Measurements from ENCODE around the gene LILRA1.
"Not testable (repeated sequence)": the region's sequence is repeated elsewhere in the genome, so short reads cannot be mapped to it uniquely, and the experiment has no call there.

The LILRA1 gene

GRCh38 chr19:54578268-54578667 lies 15.2 kb upstream of the LILRA1 start:
- not testable (repeated sequence) for H3K18ac ChIP-seq (ENCODE audit: low read length)

GRCh38 chr19:54586397-54586796 lies 7.0 kb upstream of the LILRA1 start:
- Histone ChIP-seq H3K4ac (ENCODE audit: low read depth, low read length) (no peak overlapping the region), H2AK5ac (ENCODE audit: low read length) (no peak overlapping the region), H4K8ac (ENCODE audit: low read depth, low read length) (no peak overlapping the region), H3K23ac (ENCODE audit: low read length) (no peak overlapping the region), H3K27me3 (ENCODE audit: insufficient read depth, low read length, poor library complexity) (no peaks in the 10 kb centered on the region), H3K9ac (ENCODE audit: low read length) (no peak overlapping the region), H3K4me2 (ENCODE audit: low read length) (no peak overlapping the region), H3K27ac (ENCODE audit: low read depth, low read length) (no peak overlapping the region), H3K4me1 (ENCODE audit: control insufficient read depth, low read depth, low read length) (no peaks in the 10 kb centered on the region), H2BK15ac (replicated peaks; ENCODE audit: low read depth) (no peak overlapping the region), H3K36me3 (ENCODE audit: control insufficient read depth, insufficient read depth, low read length) (no peaks in the 10 kb centered on the region), H3K4me3 (ENCODE audit: low read length) (no peak overlapping the region), H2BK120ac (ENCODE audit: low read depth, low read length) (no peak overlapping the region), H2BK5ac (ENCODE audit: low read length) (no peak overlapping the region), H3K79me1 (ENCODE audit: low read length) (no peaks in the 10 kb centered on the region), H3K56ac (ENCODE audit: low read length) (no peak overlapping the region), H4K5ac (ENCODE audit: low read length) (no peak overlapping the region), H3K79me2 (ENCODE audit: control insufficient read depth, insufficient read depth, low read length) (no peaks in the 10 kb centered on the region), H3K18ac (ENCODE audit: low read length) (no peak overlapping the region)
- WGBS (ENCODE audit: extremely low coverage, insufficient coverage, low lambda C conversion rate) = no CpG with 5 or more reads among the region's 5 CpGs
- DNase-seq = no peak

More at GRCh38 chr19:54578268-54578667, 15.2 kb upstream of the LILRA1 start:
- not testable (repeated sequence) for H2BK5ac ChIP-seq (ENCODE audit: low read length); DNase-seq; H3K27me3 ChIP-seq (ENCODE audit: insufficient read depth, low read length, poor library complexity); H2BK15ac ChIP-seq (replicated peaks; ENCODE audit: low read depth); H3K79me2 ChIP-seq (ENCODE audit: control insufficient read depth, insufficient read depth, low read length); H3K56ac ChIP-seq (ENCODE audit: low read length); H3K23ac ChIP-seq (ENCODE audit: low read length); H3K9ac ChIP-seq (ENCODE audit: low read length); H3K36me3 ChIP-seq (ENCODE audit: control insufficient read depth, insufficient read depth, low read length); H3K4ac ChIP-seq (ENCODE audit: low read depth, low read length); H3K4me3 ChIP-seq (ENCODE audit: low read length); H3K27ac ChIP-seq (ENCODE audit: low read depth, low read length); H3K79me1 ChIP-seq (ENCODE audit: low read length); H3K4me1 ChIP-seq (ENCODE audit: control insufficient read depth, low read depth, low read length); H2AK5ac ChIP-seq (ENCODE audit: low read length); H3K4me2 ChIP-seq (ENCODE audit: low read length); H4K8ac ChIP-seq (ENCODE audit: low read depth, low read length); H4K5ac ChIP-seq (ENCODE audit: low read length); H2BK120ac ChIP-seq (ENCODE audit: low read depth, low read length)
- no CpG with 5 or more reads among the region's 5 CpGs for WGBS (ENCODE audit: extremely low coverage, insufficient coverage, low lambda C conversion rate)

- WGBS (ENCODE audit: extremely low coverage, insufficient coverage, low lambda C conversion rate) = no CpG with 5 or more reads among the region's 7 CpGs
- H3K27ac ChIP-seq (ENCODE audit: low read depth, low read length) = no peak overlapping the region
- H3K27me3 ChIP-seq (ENCODE audit: insufficient read depth, low read length, poor library complexity) = no peaks in the 10 kb centered on the region
- H3K79me2 ChIP-seq (ENCODE audit: control insufficient read depth, insufficient read depth, low read length) = no peaks in the 10 kb centered on the region
- no peak overlapping the region for H3K4me3 ChIP-seq (ENCODE audit: low read length)
- no peak overlapping the region for H3K9ac ChIP-seq (ENCODE audit: low read length)
- no peak overlapping the region for H2AK5ac ChIP-seq (ENCODE audit: low read length)
- H3K56ac ChIP-seq (ENCODE audit: low read length) = no peak overlapping the region
- DNase-seq = no peak
- no peaks in the 10 kb centered on the region for H3K79me1 ChIP-seq (ENCODE audit: low read length)
- no peak overlapping the region for H3K4me2 ChIP-seq (ENCODE audit: low read length)
- H3K23ac ChIP-seq (ENCODE audit: low read length) = no peak overlapping the region
- no peak overlapping the region for H4K8ac ChIP-seq (ENCODE audit: low read depth, low read length)
- H2BK120ac ChIP-seq (ENCODE audit: low read depth, low read length) = no peak overlapping the region
- no peaks in the 10 kb centered on the region for H3K36me3 ChIP-seq (ENCODE audit: control insufficient read depth, insufficient read depth, low read length)
- H4K5ac ChIP-seq (ENCODE audit: low read length) = no peak overlapping the region
- no peak overlapping the region for H3K18ac ChIP-seq (ENCODE audit: low read length)
- no peak overlapping the region for H3K4ac ChIP-seq (ENCODE audit: low read depth, low read length)
- H2BK5ac ChIP-seq (ENCODE audit: low read length) = no peak overlapping the region
- H2BK15ac ChIP-seq (replicated peaks; ENCODE audit: low read depth) = no peak overlapping the region
- no peaks in the 10 kb centered on the region for H3K4me1 ChIP-seq (ENCODE audit: control insufficient read depth, low read depth, low read length)
Observed at GRCh38 chr19:54587026-54587425, 6.4 kb upstream of the LILRA1 start.

GRCh38 chr19:54593931-54594626 lies 647 bp downstream of the LILRA1 start:
- not testable (repeated sequence) for H3K79me1 ChIP-seq (ENCODE audit: low read length); H3K23ac ChIP-seq (ENCODE audit: low read length); H3K4me2 ChIP-seq (ENCODE audit: low read length); H3K27me3 ChIP-seq (ENCODE audit: insufficient read depth, low read length, poor library complexity); H3K4me1 ChIP-seq (ENCODE audit: control insufficient read depth, low read depth, low read length); H2BK120ac ChIP-seq (ENCODE audit: low read depth, low read length); H3K36me3 ChIP-seq (ENCODE audit: control insufficient read depth, insufficient read depth, low read length); H4K8ac ChIP-seq (ENCODE audit: low read depth, low read length); DNase-seq; H3K56ac ChIP-seq (ENCODE audit: low read length); H3K27ac ChIP-seq (ENCODE audit: low read depth, low read length); H3K18ac ChIP-seq (ENCODE audit: low read length); H2BK15ac ChIP-seq (replicated peaks; ENCODE audit: low read depth); H4K5ac ChIP-seq (ENCODE audit: low read length); H2BK5ac ChIP-seq (ENCODE audit: low read length); H2AK5ac ChIP-seq (ENCODE audit: low read length); H3K79me2 ChIP-seq (ENCODE audit: control insufficient read depth, insufficient read depth, low read length); H3K9ac ChIP-seq (ENCODE audit: low read length); H3K4ac ChIP-seq (ENCODE audit: low read depth, low read length); H3K4me3 ChIP-seq (ENCODE audit: low read length)
- no CpG with 5 or more reads among the region's 9 CpGs for WGBS (ENCODE audit: extremely low coverage, insufficient coverage, low lambda C conversion rate)

- no peak overlapping the region for H3K4ac ChIP-seq (ENCODE audit: low read depth, low read length)
- no peak overlapping the region for H3K27ac ChIP-seq (ENCODE audit: low read depth, low read length)
- H2BK5ac ChIP-seq (ENCODE audit: low read length) = no peak overlapping the region
- no peak overlapping the region for H2BK15ac ChIP-seq (replicated peaks; ENCODE audit: low read depth)
- no peak overlapping the region for H3K4me2 ChIP-seq (ENCODE audit: low read length)
- no peak overlapping the region for H4K8ac ChIP-seq (ENCODE audit: low read depth, low read length)
- no peak overlapping the region for H3K9ac ChIP-seq (ENCODE audit: low read length)
- no peaks in the 10 kb centered on the region for H3K4me1 ChIP-seq (ENCODE audit: control insufficient read depth, low read depth, low read length)
- no peak overlapping the region for H3K23ac ChIP-seq (ENCODE audit: low read length)
- DNase-seq = no peak
- H3K4me3 ChIP-seq (ENCODE audit: low read length) = no peak overlapping the region
- H2BK120ac ChIP-seq (ENCODE audit: low read depth, low read length) = no peak overlapping the region
- H3K36me3 ChIP-seq (ENCODE audit: control insufficient read depth, insufficient read depth, low read length) = no peaks in the 10 kb centered on the region
- no CpG with 5 or more reads among the region's 5 CpGs for WGBS (ENCODE audit: extremely low coverage, insufficient coverage, low lambda C conversion rate)
- no peak overlapping the region for H2AK5ac ChIP-seq (ENCODE audit: low read length)
- no peaks in the 10 kb centered on the region for H3K79me2 ChIP-seq (ENCODE audit: control insufficient read depth, insufficient read depth, low read length)
- H4K5ac ChIP-seq (ENCODE audit: low read length) = no peak overlapping the region
- no peaks in the 10 kb centered on the region for H3K79me1 ChIP-seq (ENCODE audit: low read length)
- H3K18ac ChIP-seq (ENCODE audit: low read length) = no peak overlapping the region
- no peak overlapping the region for H3K56ac ChIP-seq (ENCODE audit: low read length)
- H3K27me3 ChIP-seq (ENCODE audit: insufficient read depth, low read length, poor library complexity) = no peaks in the 10 kb centered on the region
Observed at GRCh38 chr19:54594737-54595136, 1.3 kb downstream of the LILRA1 start.

All from mesendoderm (in vitro differentiated cells).